SJCRH30 (cell line): ENCODE results near the gene ATG10. TPM values are rescaled to one million over a fixed set of nuclear protein-coding genes. Genes with fewer than 3 reads are reported as not detected.
"Not testable (repeated sequence)": the region's sequence is repeated elsewhere in the genome, so short reads cannot be mapped to it uniquely, and the experiment has no call there.

Source experiments
- DNase-seq, 2 experiments: peaks; one replicate each; pipeline ENCODE4 v3.0.0-alpha.2; 2015 to 2020
- H3K27ac ChIP-seq: fragments of 250-450 bp; sonication (Bioruptor Pico); 2 replicates; pipeline ENCODE4 v1.5.1; 2020; ENCODE audit warnings: mild to moderate bottlenecking, moderate library complexity
- H3K27me3 ChIP-seq: fragments of 250-450 bp; sonication (Bioruptor Pico); 2 replicates; pipeline ENCODE4 v1.5.1; 2020; ENCODE audit warnings: mild to moderate bottlenecking, moderate library complexity
- H3K36me3 ChIP-seq: fragments of 250-450 bp; sonication (Bioruptor Pico); 2 replicates; pipeline ENCODE4 v1.5.1; 2020; ENCODE audit warnings: mild to moderate bottlenecking, moderate library complexity
- H3K4me1 ChIP-seq: fragments of 250-450 bp; sonication (Bioruptor Pico); 2 replicates; pipeline ENCODE4 v1.5.1; 2020; ENCODE audit warnings: mild to moderate bottlenecking, moderate library complexity
- H3K4me3 ChIP-seq: fragments of 250-450 bp; sonication (Bioruptor Pico); 2 replicates; pipeline ENCODE4 v1.5.1; 2020; ENCODE audit warnings: mild to moderate bottlenecking, moderate library complexity
- H3K9me3 ChIP-seq: fragments of 250-450 bp; sonication (Bioruptor Pico); replicated peaks from 2 replicates; pipeline ENCODE4 v1.5.1; 2020; ENCODE audit warnings: mild to moderate bottlenecking, moderate library complexity
- total RNA-seq: library from RNA; depleted of rRNA; stranded (reverse); fragments of >200 nt; shearing (Covaris generic); gene quantifications from 2 replicates; pipeline ENCODE4 v1.2.3, GENCODE V29; 2014

The ATG10 gene
- total RNA-seq, 1 experiment from 2014 or later: 12.1 TPM

DNA sequence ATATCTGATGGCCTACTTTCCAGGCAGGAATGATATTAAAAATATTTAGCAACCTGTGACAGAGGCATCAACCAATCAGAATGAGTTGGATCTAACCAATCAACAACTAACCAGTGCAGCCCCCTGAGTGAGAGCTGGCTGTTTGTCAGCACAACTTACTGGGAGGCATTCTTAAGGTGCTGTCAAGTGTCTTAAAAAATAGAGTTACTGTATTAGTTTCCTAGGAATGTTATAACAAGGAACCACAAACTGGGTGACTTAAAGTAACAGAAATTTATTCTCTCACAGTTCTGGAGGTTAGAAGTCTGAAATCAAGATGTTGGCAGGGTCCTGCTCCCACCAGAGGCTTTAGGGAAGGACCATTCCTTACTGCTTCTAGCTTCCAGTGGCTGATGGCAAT, 85.2 kb downstream of the ATG10 start:
- no peak overlapping the region for H3K4me3 ChIP-seq
- no peaks in the 10 kb centered on the region for H3K36me3 ChIP-seq
- no peak overlapping the region for H3K27ac ChIP-seq
- no peaks in the 10 kb centered on the region for H3K27me3 ChIP-seq
- no peaks in the 10 kb centered on the region for H3K4me1 ChIP-seq
- no peak for DNase-seq
- H3K9me3 ChIP-seq: no peaks in the 10 kb centered on the region

DNA sequence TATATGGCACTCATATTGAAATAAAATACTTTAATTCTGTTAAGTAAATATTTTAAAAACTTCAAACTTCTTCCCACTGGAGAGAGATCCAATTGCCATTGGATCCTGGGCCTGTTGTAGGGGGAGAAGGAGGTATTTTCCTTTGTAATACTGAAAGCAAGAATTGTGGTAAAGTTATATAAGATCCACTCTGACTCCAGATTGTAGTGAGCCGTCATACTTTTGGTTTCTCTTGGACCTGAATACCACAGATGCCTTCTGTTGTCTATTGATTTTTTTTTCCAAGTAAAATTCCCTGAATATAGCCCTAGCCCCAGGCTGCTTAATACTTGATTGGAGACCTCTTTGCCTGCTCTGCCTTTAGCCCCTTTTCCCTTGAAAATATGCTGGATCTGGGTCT, 86.9 kb downstream of the ATG10 start:
- no peaks in the 10 kb centered on the region for H3K36me3 ChIP-seq
- DNase-seq: no peak
- no peak overlapping the region for H3K4me3 ChIP-seq
- H3K27ac ChIP-seq: no peak overlapping the region
- H3K4me1 ChIP-seq: no peaks in the 10 kb centered on the region
- no peaks in the 10 kb centered on the region for H3K9me3 ChIP-seq
- no peaks in the 10 kb centered on the region for H3K27me3 ChIP-seq

DNA sequence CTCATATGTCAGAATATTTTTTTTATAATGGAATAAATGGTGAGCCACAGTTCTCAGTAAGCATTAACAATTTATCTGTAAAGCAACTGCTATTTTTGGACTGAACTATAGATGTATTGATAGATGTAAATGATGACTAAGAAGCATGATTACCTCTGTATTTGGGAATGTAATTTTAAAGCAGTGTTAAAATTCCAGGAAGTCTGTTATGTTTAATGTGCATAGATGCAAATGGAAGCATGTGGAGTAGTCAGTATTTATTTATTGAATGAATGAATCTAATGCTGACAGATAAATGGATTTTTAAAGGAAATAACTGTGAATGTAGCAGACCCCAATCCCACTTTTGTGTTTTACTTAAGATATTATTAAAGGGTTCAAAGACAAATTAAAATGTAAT, 95.0 kb downstream of the ATG10 start:
- H3K36me3 ChIP-seq: no peaks in the 10 kb centered on the region
- H3K9me3 ChIP-seq: no peaks in the 10 kb centered on the region
- H3K4me1 ChIP-seq: peaks cover 2% of the 10 kb centered on the region
- H3K27ac ChIP-seq: no peak overlapping the region
- H3K27me3 ChIP-seq: no peaks in the 10 kb centered on the region
- no peak for DNase-seq
- H3K4me3 ChIP-seq: no peak overlapping the region

DNA sequence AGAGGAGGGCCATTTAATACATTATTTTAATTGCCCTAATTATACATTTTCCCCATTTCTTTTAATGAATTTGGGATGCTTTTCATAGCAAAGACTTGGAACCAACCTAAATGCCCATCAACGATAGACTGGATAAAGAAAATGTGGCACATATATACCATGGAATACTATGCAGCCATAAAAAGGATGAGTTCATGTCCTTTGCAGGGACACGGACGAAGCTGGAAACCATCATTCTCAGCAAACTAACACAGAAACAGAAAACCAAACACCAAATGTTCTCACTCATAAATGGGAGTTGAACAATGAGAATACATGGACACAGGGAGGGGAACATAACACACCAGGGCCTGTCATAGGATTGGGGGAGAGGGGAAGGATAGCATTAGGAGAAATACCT, 96.2 kb downstream of the ATG10 start:
- H3K4me3 ChIP-seq, H3K9me3 ChIP-seq, DNase-seq, H3K36me3 ChIP-seq, H3K27ac ChIP-seq, H3K27me3 ChIP-seq: not testable (repeated sequence)
- H3K4me1 ChIP-seq: peaks cover 14% of the 10 kb centered on the region

DNA sequence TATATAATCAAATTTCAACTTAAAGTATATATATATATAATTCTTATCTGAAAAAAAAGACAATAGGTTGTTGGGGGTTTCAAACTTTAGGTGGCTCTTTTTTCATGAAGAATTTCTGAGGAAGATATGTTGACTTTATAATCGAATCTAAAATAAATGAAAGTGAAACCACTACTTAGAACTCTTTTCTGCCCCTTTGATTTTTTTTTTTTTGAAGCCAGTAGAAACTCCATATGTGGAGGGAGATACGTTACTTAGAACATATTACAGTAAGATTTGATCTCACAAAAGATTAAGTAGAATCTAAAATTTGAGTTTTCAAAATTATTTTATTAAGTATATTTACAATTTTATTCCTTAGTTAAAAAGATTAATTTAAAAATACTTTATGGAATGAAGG, 96.9 kb downstream of the ATG10 start:
- Histone ChIP-seq H3K4me1 (peaks cover 20% of the 10 kb centered on the region), H3K4me3 (no peak overlapping the region), H3K27ac (no peak overlapping the region), H3K36me3 (no peaks in the 10 kb centered on the region), H3K9me3 (no peaks in the 10 kb centered on the region), H3K27me3 (no peaks in the 10 kb centered on the region)
- no peak for DNase-seq

DNA sequence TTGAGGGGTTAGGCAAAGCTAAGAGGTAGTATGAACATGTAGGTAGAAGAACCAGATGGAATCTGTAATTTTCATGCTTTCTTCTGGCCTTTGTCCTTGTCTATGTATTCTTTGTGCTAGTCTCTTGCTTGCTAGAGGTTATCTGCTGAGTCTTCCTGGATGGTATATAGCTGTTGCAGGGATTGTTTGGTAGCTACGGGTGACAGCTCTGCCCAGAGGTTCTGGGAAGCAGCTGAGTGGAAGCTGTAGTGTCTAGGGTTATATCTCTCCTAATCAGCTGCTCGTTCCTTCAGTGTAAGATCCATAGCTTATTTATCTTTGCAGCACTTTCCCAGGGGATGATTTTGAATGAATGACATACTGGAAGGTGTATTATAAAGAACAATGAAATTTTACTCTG, 100.3 kb downstream of the ATG10 start:
- peak; percentile 14 to 43 for DNase-seq
- no peaks in the 10 kb centered on the region for H3K27me3 ChIP-seq
- H3K4me3 ChIP-seq: no peak overlapping the region
- H3K27ac ChIP-seq: peak overlapping the region; percentile 43
- no peaks in the 10 kb centered on the region for H3K36me3 ChIP-seq
- no peaks in the 10 kb centered on the region for H3K9me3 ChIP-seq
- peaks cover 31% of the 10 kb centered on the region for H3K4me1 ChIP-seq

DNA sequence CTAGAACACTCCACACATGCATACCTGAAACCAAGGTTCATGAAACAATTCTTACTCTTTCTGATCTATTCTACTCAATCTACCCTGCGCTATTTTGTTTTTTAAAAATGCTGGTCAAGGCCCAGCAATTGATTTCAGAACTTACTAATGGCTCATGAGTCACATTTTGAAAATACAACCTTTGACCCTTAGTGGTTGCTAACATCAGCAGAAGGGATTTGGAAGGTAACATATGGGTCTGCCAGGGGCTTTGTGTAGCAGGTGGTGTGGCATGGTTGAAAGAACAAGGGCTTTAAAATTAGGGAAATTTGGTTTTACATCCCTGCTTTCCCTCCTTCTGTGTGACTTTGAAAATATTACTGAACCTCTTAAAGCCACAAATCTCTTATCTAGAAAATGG, 101.4 kb downstream of the ATG10 start:
- H3K27ac ChIP-seq: peak overlapping the region; percentile 43
- H3K9me3 ChIP-seq: no peaks in the 10 kb centered on the region
- DNase-seq: peak; percentile 69 to 90
- H3K4me3 ChIP-seq: no peak overlapping the region
- no peaks in the 10 kb centered on the region for H3K36me3 ChIP-seq
- H3K4me1 ChIP-seq: peaks cover 31% of the 10 kb centered on the region
- no peaks in the 10 kb centered on the region for H3K27me3 ChIP-seq

DNA sequence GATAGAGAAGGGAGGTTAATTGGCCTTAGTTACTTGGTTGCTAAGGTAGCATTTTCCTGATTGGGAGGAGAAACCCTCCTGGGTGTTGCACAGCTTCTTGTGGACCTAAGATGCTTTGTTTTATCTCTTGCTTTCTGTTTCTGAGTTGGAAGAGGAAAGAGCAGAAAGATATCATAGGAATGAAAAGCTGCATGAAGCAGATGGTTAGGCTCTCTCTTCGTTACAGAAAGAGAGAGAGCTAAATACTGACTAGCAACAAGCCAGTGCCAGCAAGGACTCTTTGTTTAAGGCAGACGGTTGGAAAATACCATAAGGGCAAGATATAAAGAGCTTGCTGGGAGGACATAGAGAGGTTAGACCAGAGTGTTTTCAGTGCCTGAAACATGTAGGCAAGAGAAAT, 103.1 kb downstream of the ATG10 start:
- no peaks in the 10 kb centered on the region for H3K27me3 ChIP-seq
- DNase-seq: no peak
- H3K27ac ChIP-seq: no peak overlapping the region
- peaks cover 31% of the 10 kb centered on the region for H3K4me1 ChIP-seq
- H3K36me3 ChIP-seq: no peaks in the 10 kb centered on the region
- peaks cover 7% of the 10 kb centered on the region for H3K9me3 ChIP-seq
- H3K4me3 ChIP-seq: no peak overlapping the region

DNA sequence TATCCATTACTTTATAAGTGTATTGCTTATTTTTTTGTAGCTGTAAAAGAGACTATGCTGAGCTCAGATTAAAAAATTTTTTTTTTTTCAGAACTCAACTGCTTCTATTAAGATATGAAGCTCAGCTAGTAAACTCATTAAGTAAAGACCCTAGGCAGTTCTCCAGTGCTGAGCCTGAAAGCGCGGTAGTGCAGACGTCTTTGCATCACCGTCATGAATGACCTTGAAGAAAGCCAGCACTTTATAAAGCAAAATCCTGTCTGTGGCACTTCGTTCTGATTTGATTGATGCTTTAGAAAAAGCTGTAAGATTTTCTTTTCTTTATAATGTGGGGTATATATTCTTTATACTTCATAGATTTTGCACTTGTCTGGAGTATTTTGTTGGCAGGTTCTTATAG, 105.7 kb downstream of the ATG10 start:
- H3K4me1 ChIP-seq: peaks cover 22% of the 10 kb centered on the region
- H3K27ac ChIP-seq: no peak overlapping the region
- no peaks in the 10 kb centered on the region for H3K27me3 ChIP-seq
- DNase-seq: no peak
- H3K9me3 ChIP-seq: peaks cover 21% of the 10 kb centered on the region
- no peaks in the 10 kb centered on the region for H3K36me3 ChIP-seq
- no peak overlapping the region for H3K4me3 ChIP-seq

DNA sequence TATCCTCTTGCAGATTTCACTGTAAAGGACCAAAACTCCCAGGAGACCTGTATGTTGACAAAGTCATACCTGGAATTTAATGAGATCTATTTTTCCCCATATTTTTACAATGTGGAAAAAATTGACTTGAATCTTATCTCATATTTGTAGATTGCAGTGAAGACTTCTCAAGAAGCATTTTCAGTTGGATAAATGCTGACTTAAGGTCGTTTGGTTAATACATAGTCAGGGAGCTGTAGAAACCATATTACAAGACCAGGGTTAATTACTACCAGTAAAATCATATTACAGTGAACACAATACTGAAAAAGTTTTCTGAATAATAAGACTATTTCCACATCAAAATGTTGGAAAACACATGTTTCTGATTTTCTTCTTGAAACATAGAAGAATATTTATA, 119.8 kb downstream of the ATG10 start:
- Histone ChIP-seq H3K4me3 (no peak overlapping the region), H3K9me3 (no peaks in the 10 kb centered on the region), H3K4me1 (no peaks in the 10 kb centered on the region), H3K36me3 (no peaks in the 10 kb centered on the region), H3K27me3 (no peaks in the 10 kb centered on the region), H3K27ac (no peak overlapping the region)
- DNase-seq: no peak

DNA sequence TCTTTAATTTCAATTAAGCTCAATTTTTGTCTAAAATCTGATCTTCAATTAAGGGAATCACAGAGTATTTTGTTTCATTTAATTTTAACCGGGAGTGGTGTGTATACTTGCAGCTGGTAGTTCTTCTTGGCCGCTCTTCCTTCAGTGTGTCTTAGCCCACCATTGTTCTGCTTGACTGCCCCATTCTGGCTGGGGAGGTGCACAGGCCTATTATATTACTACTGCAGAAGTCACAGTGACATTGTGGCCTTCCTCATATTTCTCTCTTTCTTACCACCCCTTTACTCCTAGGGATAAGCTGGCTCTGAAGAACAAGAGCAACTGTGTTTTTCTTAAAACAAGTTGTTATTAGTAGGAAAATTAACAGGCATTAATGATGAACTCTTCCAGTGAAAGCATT, 123.7 kb downstream of the ATG10 start:
- H3K27ac ChIP-seq: no peak overlapping the region
- DNase-seq: no peak
- no peaks in the 10 kb centered on the region for H3K36me3 ChIP-seq
- no peak overlapping the region for H3K4me3 ChIP-seq
- H3K27me3 ChIP-seq: no peaks in the 10 kb centered on the region
- no peaks in the 10 kb centered on the region for H3K4me1 ChIP-seq
- 0 out of 2 replicates have a peak, but pooled peaks cover 4% of the 10 kb centered on the region for H3K9me3 ChIP-seq

DNA sequence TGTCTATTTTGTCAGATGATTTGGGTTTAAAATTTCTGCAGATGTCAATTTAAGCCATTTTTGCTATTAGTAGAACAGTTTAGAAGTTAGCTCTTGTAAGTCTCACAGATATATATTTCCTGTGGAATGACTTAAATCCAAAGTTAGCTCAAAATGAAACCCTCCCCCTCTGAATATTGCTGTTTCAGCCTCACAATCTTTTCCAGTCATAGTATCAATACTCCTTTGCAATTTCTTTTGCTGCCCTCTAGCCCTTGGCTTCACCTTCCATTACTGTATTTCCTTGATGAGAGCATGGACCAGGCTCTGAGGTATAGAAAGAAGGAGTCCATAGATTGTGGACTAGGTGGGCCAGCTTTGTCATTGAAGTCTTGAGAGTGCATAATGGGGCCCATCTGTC, 124.4 kb downstream of the ATG10 start:
- DNase-seq: no peak
- Histone ChIP-seq H3K9me3 (0 out of 2 replicates have a peak, but pooled peaks cover 4% of the 10 kb centered on the region), H3K27me3 (no peaks in the 10 kb centered on the region), H3K27ac (no peak overlapping the region), H3K4me1 (no peaks in the 10 kb centered on the region), H3K4me3 (no peak overlapping the region), H3K36me3 (no peaks in the 10 kb centered on the region)

DNA sequence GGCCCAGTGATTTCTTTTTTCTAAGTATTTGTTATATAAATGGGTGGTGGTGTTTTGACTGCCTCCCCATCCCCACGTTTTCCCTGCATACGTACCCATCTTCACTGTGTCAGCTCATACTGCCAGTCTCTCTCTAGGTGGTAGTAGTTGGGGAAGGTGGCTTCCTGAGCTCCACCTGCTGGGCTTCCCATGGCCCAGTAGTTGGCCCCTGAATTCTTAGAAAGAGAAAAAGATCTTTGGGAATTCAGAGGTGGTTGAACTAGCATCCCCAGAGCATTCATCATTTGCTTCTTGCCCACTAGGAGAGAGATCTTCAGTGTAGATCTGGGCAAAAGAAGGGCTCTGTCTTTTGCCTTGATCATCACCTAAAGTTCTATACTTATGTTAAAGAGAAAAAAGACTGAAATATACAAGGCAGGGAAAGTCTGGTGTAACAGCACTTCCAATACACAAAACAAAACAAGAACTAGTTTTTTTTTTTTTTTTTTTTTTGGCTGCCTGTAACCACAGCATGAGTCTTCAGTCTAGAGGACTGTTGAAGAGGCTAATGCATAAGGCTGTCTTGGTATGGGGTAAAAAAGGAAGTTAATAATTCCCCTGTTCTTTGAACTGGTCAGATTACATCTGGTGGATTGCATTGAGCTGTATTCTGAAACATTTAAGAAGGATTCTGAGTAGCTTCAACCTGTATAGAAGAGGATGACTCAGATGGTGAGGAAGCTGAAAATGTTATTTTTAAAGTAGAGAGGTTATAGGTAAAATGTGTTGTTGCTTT, 128.7 kb downstream of the ATG10 start:
- no peaks in the 10 kb centered on the region for H3K36me3 ChIP-seq
- H3K9me3 ChIP-seq: 0 out of 2 replicates have a peak, but pooled peaks cover 4% of the 10 kb centered on the region
- no peak for DNase-seq
- no peak overlapping the region for H3K27ac ChIP-seq
- no peaks in the 10 kb centered on the region for H3K4me1 ChIP-seq
- H3K4me3 ChIP-seq: no peak overlapping the region
- H3K27me3 ChIP-seq: no peaks in the 10 kb centered on the region

DNA sequence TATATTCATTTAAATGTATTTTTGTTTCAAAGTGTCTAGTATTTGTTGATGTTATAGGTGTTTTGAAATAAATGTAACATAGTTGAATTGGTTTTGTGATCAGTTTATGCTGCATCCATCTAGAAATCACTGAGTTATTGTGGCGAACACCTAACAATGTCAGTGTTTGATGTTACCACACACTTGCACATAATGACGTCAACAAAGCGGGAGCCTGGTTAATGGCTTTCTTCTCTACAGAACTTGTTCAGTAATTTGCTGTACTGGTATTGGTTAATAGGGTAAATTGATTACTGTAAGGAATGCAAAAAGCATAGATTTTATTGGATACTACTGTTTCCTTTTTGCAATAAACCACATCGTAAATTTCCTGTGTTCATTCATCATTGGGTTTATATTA, 133.0 kb downstream of the ATG10 start:
- H3K36me3 ChIP-seq: no peaks in the 10 kb centered on the region
- H3K9me3 ChIP-seq: no peaks in the 10 kb centered on the region; the same call in 1 of the 2 replicates
- no peak overlapping the region for H3K27ac ChIP-seq
- peaks cover 8% of the 10 kb centered on the region; the same call in 1 of the 2 replicates for H3K4me1 ChIP-seq
- no peak overlapping the region for H3K4me3 ChIP-seq
- DNase-seq: no peak
- no peaks in the 10 kb centered on the region for H3K27me3 ChIP-seq

DNA sequence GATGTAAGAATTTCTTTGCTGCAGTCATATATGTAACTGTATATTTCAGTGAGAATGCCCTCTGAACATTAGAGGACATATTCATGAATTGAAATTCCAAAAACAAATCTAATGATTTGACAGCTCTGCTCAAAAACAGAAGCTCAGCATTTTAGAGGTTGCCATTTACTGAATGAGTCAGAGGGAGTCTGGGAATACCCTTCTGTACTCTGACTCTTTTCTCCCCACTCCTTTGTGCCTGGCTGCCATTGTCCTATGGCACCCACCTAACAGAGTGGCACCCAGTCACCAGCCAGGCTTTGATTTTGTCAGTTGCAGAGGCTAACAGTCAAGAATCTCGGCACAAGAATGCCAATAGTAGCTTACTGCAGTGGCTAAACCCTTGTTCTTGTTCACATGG, 133.6 kb downstream of the ATG10 start:
- H3K9me3 ChIP-seq: no peaks in the 10 kb centered on the region; the same call in 1 of the 2 replicates
- H3K36me3 ChIP-seq: no peaks in the 10 kb centered on the region
- H3K27ac ChIP-seq: no peak overlapping the region
- no peak overlapping the region for H3K4me3 ChIP-seq
- DNase-seq: no peak
- H3K27me3 ChIP-seq: no peaks in the 10 kb centered on the region
- peaks cover 8% of the 10 kb centered on the region; the same call in 1 of the 2 replicates for H3K4me1 ChIP-seq

DNA sequence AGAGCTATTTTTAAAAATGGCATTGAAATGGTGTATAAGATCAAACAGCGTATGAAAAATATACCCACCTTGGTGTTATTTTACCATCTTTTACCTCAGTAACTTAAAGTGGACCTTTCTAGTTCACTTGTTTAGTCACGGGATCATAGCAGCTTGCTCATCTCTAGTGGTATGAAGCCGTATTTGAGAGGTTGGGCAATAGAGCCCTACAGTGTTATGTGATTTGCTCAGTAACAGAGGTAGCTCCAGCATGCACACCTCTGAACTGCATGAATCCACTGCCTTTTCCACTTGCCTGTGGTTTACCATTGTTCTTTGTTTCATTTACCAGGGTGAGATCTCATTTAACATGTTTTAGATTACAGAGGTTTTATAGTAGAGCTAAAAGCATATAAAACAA, 134.4 kb downstream of the ATG10 start:
- H3K36me3 ChIP-seq: no peaks in the 10 kb centered on the region
- H3K4me1 ChIP-seq: peaks cover 16% of the 10 kb centered on the region
- H3K9me3 ChIP-seq: no peaks in the 10 kb centered on the region; the same call in 1 of the 2 replicates
- no peak overlapping the region for H3K4me3 ChIP-seq
- H3K27ac ChIP-seq: no peak overlapping the region
- peak in 1 of 2 experiments; percentile 4 for DNase-seq
- H3K27me3 ChIP-seq: no peaks in the 10 kb centered on the region
